H1 (cell line): ENCODE data around the gene SLC25A26. TPM values are rescaled to one million over a fixed set of nuclear protein-coding genes. Genes with fewer than 3 reads are reported as not detected.

Experiments
- CTCF ChIA-PET: fragments of 300-600 bp; sonication (Branson Sonifier 250); formaldehyde crosslinking; loops from one replicate; lab custom pipeline; 2021; ENCODE audit not compliant: partially characterized antibody; lab: Charles Lee
- POLR2A ChIA-PET: fragments of 300-600 bp; sonication (Branson Sonifier 250); formaldehyde crosslinking; loops from one replicate; lab custom pipeline; 2021; ENCODE audit warnings: inconsistent platforms; ENCODE audit not compliant: partially characterized antibody; lab: Charles Lee
- DNase-seq, 2 experiments: peaks; one replicate each; pipeline versions ENCODE4 v3.0.0 to v3.0.0-alpha.2; 2010 to 2022; ENCODE audit warnings: low spot score in 2 of 2, low read depth in 1 of 2, mixed read lengths in 1 of 2
- FAIRE-seq: peaks from 2 replicates; lab custom pipeline; 2011; peaks lifted over from hg19 to GRCh38; lab: Jason Lieb, UNC
- H2AFZ ChIP-seq: 2 replicates; pipeline ENCODE4 v1.8.1; 2012; ENCODE audit warnings: low read length, inconsistent platforms
- H2AK5ac ChIP-seq: 2 replicates; pipeline ENCODE4 v1.6.1; 2013; ENCODE audit warnings: low read depth, low read length
- H2BK120ac ChIP-seq: replicated peaks from 2 replicates; pipeline ENCODE3; 2013; ENCODE audit warnings: low read depth, low read length, inconsistent platforms
- H2BK12ac ChIP-seq: 2 replicates; pipeline ENCODE4 v1.6.1; 2013; ENCODE audit warnings: low read depth, low read length
- H2BK15ac ChIP-seq: 2 replicates; pipeline ENCODE4 v1.6.1; 2013; ENCODE audit warnings: low read length
- H2BK20ac ChIP-seq: 2 replicates; pipeline ENCODE4 v1.6.1; 2013; ENCODE audit warnings: low read length
- H2BK5ac ChIP-seq: 2 replicates; pipeline ENCODE4 v1.6.1; 2013; ENCODE audit warnings: low read depth, low read length
- H3K14ac ChIP-seq: 2 replicates; pipeline ENCODE4 v1.6.1; 2013; ENCODE audit warnings: inconsistent platforms; ENCODE audit not compliant: insufficient read length
- H3K18ac ChIP-seq: 2 replicates; pipeline ENCODE4 v1.6.1; 2013; ENCODE audit warnings: low read length; ENCODE audit errors: extremely low read depth
- H3K23ac ChIP-seq: 2 replicates; pipeline ENCODE4 v1.6.1; 2013; ENCODE audit warnings: inconsistent platforms; ENCODE audit not compliant: insufficient read length
- H3K23me2 ChIP-seq: 2 replicates; pipeline ENCODE4 v1.6.1; 2013; ENCODE audit warnings: low read depth, low read length
- H3K27ac ChIP-seq: 2 replicates; pipeline ENCODE4 v1.6.1; 2011; ENCODE audit warnings: low read depth, low read length, inconsistent platforms
- H3K27me3 ChIP-seq, 4 experiments: replicated peaks in 1 of 4; 1 replicate in 1 of 4; 2 replicates in 3 of 4; pipeline versions ENCODE4 v1.6.1 to v1.8.1; 2011 to 2013; ENCODE audit warnings: low read length in 3 of 4, mild to moderate bottlenecking in 3 of 4, inconsistent platforms in 2 of 4, mixed read lengths in 2 of 4, moderate library complexity in 1 of 4; ENCODE audit not compliant: control insufficient read depth in 3 of 4, insufficient read depth in 3 of 4; ENCODE audit errors: extremely low read depth in 1 of 4
- H3K36me3 ChIP-seq, 4 experiments: 2 replicates each; pipeline versions ENCODE4 v1.6.1 to v1.8.1; 2011 to 2013; ENCODE audit warnings: mild to moderate bottlenecking in 4 of 4, low read length in 3 of 4, moderate library complexity in 2 of 4, control low read depth in 1 of 4, inconsistent platforms in 1 of 4; ENCODE audit not compliant: insufficient read depth in 4 of 4, control insufficient read depth in 2 of 4
- H3K4ac ChIP-seq: replicated peaks from 2 replicates; pipeline ENCODE3; 2013; ENCODE audit warnings: low read length, low read depth, mixed read lengths, inconsistent platforms; ENCODE audit not compliant: insufficient read length
- H3K4me1 ChIP-seq, 4 experiments: replicated peaks in 1 of 4; 1 replicate in 1 of 4; 2 replicates in 3 of 4; pipeline versions ENCODE4 v1.6.1 to v1.8.1; 2011 to 2013; ENCODE audit warnings: low read length in 3 of 4, inconsistent platforms in 2 of 4, mixed read lengths in 1 of 4; ENCODE audit not compliant: insufficient read depth in 4 of 4, control insufficient read depth in 3 of 4
- H3K4me2 ChIP-seq, 2 experiments: 2 replicates each; pipeline versions ENCODE4 v1.6.1 to v1.8.1; 2011 to 2013; ENCODE audit warnings: low read depth in 2 of 2, low read length in 2 of 2, control low read depth in 1 of 2, inconsistent platforms in 1 of 2, mild to moderate bottlenecking in 1 of 2; ENCODE audit not compliant: insufficient read depth in 1 of 2
- H3K4me3 ChIP-seq, 4 experiments: fragments of 200-600, 300-600 bp in 1 of 4; sonication (generic), shearing (Covaris generic), sonication (Bioruptor Twin) in 1 of 4; 2 replicates each; pipeline versions ENCODE4 v1.5.1 to v1.8.1; 2011 to 2016; ENCODE audit warnings: low read length in 4 of 4, low read depth in 3 of 4, control low read depth in 2 of 4, inconsistent platforms in 2 of 4, mild to moderate bottlenecking in 2 of 4, mixed read lengths in 1 of 4, moderate library complexity in 1 of 4; ENCODE audit not compliant: insufficient read depth in 2 of 4; ENCODE audit errors: extremely low read depth in 1 of 4
- H3K56ac ChIP-seq: replicated peaks from 2 replicates; pipeline ENCODE3; 2013; ENCODE audit warnings: low read depth, mild to moderate bottlenecking, mixed read lengths, low read length, inconsistent platforms; ENCODE audit not compliant: insufficient read length
- H3K79me1 ChIP-seq: 2 replicates; pipeline ENCODE4 v1.6.1; 2013; ENCODE audit warnings: low read depth, low read length, control low read depth
- H3K79me2 ChIP-seq, 2 experiments: 2 replicates each; pipeline versions ENCODE4 v1.6.1 to v1.8.1; 2012 to 2013; ENCODE audit warnings: low read length in 2 of 2, mild to moderate bottlenecking in 2 of 2, inconsistent platforms in 1 of 2; ENCODE audit not compliant: insufficient read depth in 2 of 2, control insufficient read depth in 1 of 2
- H3K9ac ChIP-seq, 4 experiments: replicated peaks in 1 of 4; 1 replicate in 1 of 4; 2 replicates in 3 of 4; pipeline versions ENCODE4 v1.6.1 to v1.8.1; 2011 to 2013; ENCODE audit warnings: low read depth in 3 of 4, low read length in 3 of 4, control low read depth in 2 of 4, mild to moderate bottlenecking in 2 of 4, moderate library complexity in 2 of 4, inconsistent platforms in 1 of 4; ENCODE audit errors: extremely low read depth in 1 of 4
- H3K9me3 ChIP-seq, 2 experiments: 2 replicates each; pipeline versions ENCODE4 v1.6.1 to v1.8.1; 2012 to 2013; ENCODE audit warnings: mild to moderate bottlenecking in 2 of 2, moderate library complexity in 2 of 2, control low read depth in 1 of 2, inconsistent platforms in 1 of 2, low read depth in 1 of 2, low read length in 1 of 2, mixed read lengths in 1 of 2; ENCODE audit not compliant: insufficient read depth in 2 of 2
- H4K20me1 ChIP-seq, 2 experiments: replicated peaks in 1 of 2; 2 replicates each; pipeline versions ENCODE3 to v1.8.1; 2011 to 2013; ENCODE audit warnings: inconsistent platforms in 2 of 2, low read length in 2 of 2, mild to moderate bottlenecking in 1 of 2; ENCODE audit not compliant: insufficient read depth in 2 of 2, control insufficient read depth in 1 of 2
- H4K5ac ChIP-seq: 2 replicates; pipeline ENCODE4 v1.6.1; 2013; ENCODE audit warnings: low read length, low read depth, mixed read lengths, inconsistent platforms; ENCODE audit not compliant: insufficient read length
- H4K8ac ChIP-seq: 2 replicates; pipeline ENCODE4 v1.8.0; 2013; ENCODE audit warnings: mild to moderate bottlenecking, moderate library complexity, low read length, inconsistent platforms; ENCODE audit not compliant: insufficient read depth; ENCODE audit errors: extremely low read depth
- H4K91ac ChIP-seq: replicated peaks from 2 replicates; pipeline ENCODE3; 2013; ENCODE audit warnings: low read length, mixed read lengths, inconsistent platforms; ENCODE audit not compliant: insufficient read length
- BACH1 ChIP-seq: IDR thresholded peaks from 2 replicates; pipeline ENCODE4 v1.6.1; 2012; ENCODE audit warnings: low read length, improper control_type of control experiment
- CTBP2 ChIP-seq: IDR thresholded peaks from 2 replicates; pipeline ENCODE4 v1.7.0; 2011; ENCODE audit warnings: borderline replicate concordance, mild to moderate bottlenecking, moderate library complexity, mixed read lengths, low read length; ENCODE audit not compliant: insufficient read depth, insufficient read length
- EGR1 ChIP-seq: IDR thresholded peaks from 2 replicates; pipeline ENCODE4 v1.6.1; 2011; ENCODE audit warnings: low read depth, low read length, borderline replicate concordance
- EZH2 ChIP-seq: fragments of 200-600 bp; sonication (generic); IDR thresholded peaks from 2 replicates; pipeline ENCODE4 v1.7.1; 2012; ENCODE audit warnings: low read depth, mild to moderate bottlenecking, moderate library complexity, low read length, inconsistent platforms; ENCODE audit not compliant: severe bottlenecking
- JUND ChIP-seq: IDR thresholded peaks from 2 replicates; pipeline ENCODE4 v1.6.1; 2011; ENCODE audit warnings: mild to moderate bottlenecking, improper control_type of control experiment, low read length
- KDM1A ChIP-seq: fragments of 200-600, 300-600 bp; sonication (generic); IDR thresholded peaks from 2 replicates; pipeline ENCODE4 v1.7.1; 2016; ENCODE audit warnings: mild to moderate bottlenecking, low read length, borderline replicate concordance
- KDM4A ChIP-seq: IDR thresholded peaks from one replicate; pipeline ENCODE4 v1.7.1; 2012; ENCODE audit warnings: low read depth, mild to moderate bottlenecking, moderate library complexity, low read length, inconsistent platforms; ENCODE audit not compliant: severe bottlenecking
- NRF1 ChIP-seq: IDR thresholded peaks from 2 replicates; pipeline ENCODE4 v1.6.1; 2011; ENCODE audit warnings: mild to moderate bottlenecking, low read depth, low read length, improper control_type of control experiment
- RBBP5 ChIP-seq: IDR thresholded peaks from 2 replicates; pipeline ENCODE4 v1.7.1; 2012; ENCODE audit warnings: low read depth, mild to moderate bottlenecking, inconsistent platforms, low read length, moderate library complexity, borderline replicate concordance
- RNF2 ChIP-seq: fragments of 200-900, 300-1000 bp; sonication (generic); IDR thresholded peaks from 2 replicates; pipeline ENCODE4 v1.7.1; 2016; ENCODE audit warnings: borderline replicate concordance, low read depth, mild to moderate bottlenecking, antibody characterized with exemption, low read length; ENCODE audit not compliant: poor library complexity, severe bottlenecking; ENCODE audit errors: missing control alignments
- RXRA ChIP-seq: IDR thresholded peaks from 2 replicates; pipeline ENCODE4 v1.6.1; 2011; ENCODE audit warnings: low read depth, mild to moderate bottlenecking, low read length, moderate library complexity; ENCODE audit not compliant: insufficient read depth
- SUZ12 ChIP-seq: fragments of 200-600 bp; sonication (generic); IDR thresholded peaks from 2 replicates; pipeline ENCODE4 v1.6.1; 2012; ENCODE audit warnings: mild to moderate bottlenecking, inconsistent platforms, low read length, moderate library complexity, mixed read lengths
- WGBS, 2 experiments: shearing (Covaris generic) in 1 of 2; methylation state at CpG; one replicate each; pipeline versions ENCODE4 v1.1.6 to v1.1.7; 2013 to 2015; ENCODE audit warnings: low lambda C conversion rate in 2 of 2, mixed read lengths in 2 of 2, inconsistent platforms in 1 of 2, low coverage in 1 of 2, missing lambda C conversion rate in 1 of 2; ENCODE audit not compliant: insufficient replicate concordance in 2 of 2, insufficient coverage in 1 of 2, insufficient read length in 1 of 2; ENCODE audit errors: extremely low coverage in 1 of 2, missing lambda C conversion rate in 1 of 2; 5-methylcytosine and 5-hydroxymethylcytosine counted together
- polyA plus RNA-seq, 7 experiments: library from polyadenylated mRNA; depleted of rRNA in 3 of 7; stranded (reverse) in 5 of 7; unstranded in 2 of 7; fragments of >200 nt in 5 of 7; fragments of 200-250 nt in 2 of 7; gene quantifications; 1 replicate in 5 of 7; 2 replicates in 1 of 7; 4 replicates in 1 of 7; pipeline versions ENCODE4 v1.2.1 to v1.2.3, GENCODE V29; 2011 to 2013; ENCODE audit warnings: missing spikeins in 2 of 7, mixed read lengths in 2 of 7
- total RNA-seq: library from RNA; stranded (reverse); fragmentation: NEBNext Ultra II Directional; extraction: Animal tissue kit (Norgen Biotek cat#: 25700); gene quantifications from 2 replicates; pipeline ENCODE4 v1.2.1, GENCODE V29; 2021

SLC25A26 gene
- total and polyA plus RNA-seq, 2 of the 8 experiments (the other 6 are each of a cell fraction or from before 2014, with no cell fraction given), result 30.0 to 37.0 TPM

GRCh38 chr3:66355394-66355793 lies 134.6 kb downstream of the SLC25A26 start:
- no peak for FAIRE-seq
- no peak for TF ChIP-seq KDM1A
- TF ChIP-seq CTBP2, result no peak
- TF ChIP-seq EZH2, result no peak
- TF ChIP-seq RXRA, result no peak
- no peak for TF ChIP-seq EGR1
- no peak for TF ChIP-seq RNF2
- TF ChIP-seq BACH1, result no peak
- no peak for TF ChIP-seq RBBP5
- no peak for TF ChIP-seq SUZ12
- TF ChIP-seq NRF1, result no peak
- TF ChIP-seq KDM4A, result no peak
- TF ChIP-seq JUND, result no peak

More at GRCh38 chr3:66355394-66355793, 134.6 kb downstream of the SLC25A26 start:
- Histone ChIP-seq H2AFZ (no peak overlapping the region), H3K4me2 (no peak overlapping the region), H3K4me3 (no peak overlapping the region), H3K14ac (no peak overlapping the region), H2BK12ac (no peak overlapping the region), H3K9me3 (no peaks in the 10 kb centered on the region), H4K20me1 (no peaks in the 10 kb centered on the region), H2BK20ac (no peak overlapping the region), H3K27me3 (no peaks in the 10 kb centered on the region), H3K36me3 (no peaks in the 10 kb centered on the region), H3K79me2 (no peaks in the 10 kb centered on the region), H3K79me1 (no peaks in the 10 kb centered on the region), H4K5ac (no peak overlapping the region), H3K23me2 (no peaks in the 10 kb centered on the region), H3K4ac (no peak overlapping the region), H4K91ac (no peak overlapping the region), H3K56ac (no peak overlapping the region), H2BK120ac (no peak overlapping the region), H3K4me1 (peaks cover 0 to 8% (median 2%) of the 10 kb centered on the region in 4 experiments; a peak in 2 of 7 replicates), H2BK5ac (no peak overlapping the region), H3K27ac (no peak overlapping the region), H2AK5ac (no peak overlapping the region), H3K18ac (no peak overlapping the region), H4K8ac (no peak overlapping the region), H3K9ac (no peak overlapping the region), H2BK15ac (no peak overlapping the region), H3K23ac (no peak overlapping the region)
- ChIA-PET POLR2A (no interaction called here), CTCF (interaction anchor here (1.9 to 2.6 kb wide), 4 partner anchors 12 to 77 kb away, joined by 6 to 15 read pairs (median 8); no protein-coding TSS in a partner anchor)
- 92% methylated on average over 3 of the region's 3 CpGs; no CpG with 5 or more reads in 1 of the 2 experiments for WGBS, 2 experiments
- no peak for DNase-seq
